DOHH2 (cell line): ENCODE data around the gene PITPNM3.

Experiments
- H3F3A ChIP-seq: fragments of 200-600 bp; sonication (generic), shearing (Covaris generic); 2 replicates; pipeline ENCODE4 v1.6.0; 2016; ENCODE audit warnings: antibody characterized with exemption, mild to moderate bottlenecking; ENCODE audit not compliant: control insufficient read depth, insufficient read depth
- H3K27ac ChIP-seq: fragments of 200-600 bp; sonication (generic); 2 replicates; pipeline ENCODE4 v1.5.1; 2014; ENCODE audit warnings: low read depth, mild to moderate bottlenecking, low read length, moderate library complexity
- H3K27me3 ChIP-seq: fragments of 200-600 bp; sonication (generic); 2 replicates; pipeline ENCODE4 v1.6.1; 2014; ENCODE audit warnings: mild to moderate bottlenecking, low read length, mixed read lengths; ENCODE audit not compliant: control insufficient read depth
- H3K36me3 ChIP-seq: fragments of 200-600 bp; sonication (generic); 2 replicates; pipeline ENCODE4 v1.6.1; 2014; ENCODE audit warnings: mild to moderate bottlenecking, low read length, moderate library complexity, mixed read lengths; ENCODE audit not compliant: control insufficient read depth
- H3K4me1 ChIP-seq: fragments of 200-600 bp; sonication (generic); 2 replicates; pipeline ENCODE4 v1.6.1; 2014; ENCODE audit warnings: mild to moderate bottlenecking, low read length, mixed read lengths; ENCODE audit not compliant: control insufficient read depth
- H3K4me2 ChIP-seq: fragments of 200-600 bp; sonication (generic); 2 replicates; pipeline ENCODE4 v1.6.0; 2014; ENCODE audit warnings: mild to moderate bottlenecking, low read length, moderate library complexity
- H3K4me3 ChIP-seq: fragments of 200-600 bp; sonication (generic); 2 replicates; pipeline ENCODE4 v1.5.1; 2014; ENCODE audit warnings: mild to moderate bottlenecking, low read length, mixed read lengths
- H3K79me2 ChIP-seq: fragments of 200-600 bp; sonication (generic); 2 replicates; pipeline ENCODE4 v1.6.1; 2014; ENCODE audit warnings: mild to moderate bottlenecking, low read length, mixed read lengths; ENCODE audit not compliant: control insufficient read depth
- H3K9me2 ChIP-seq: fragments of 200-600 bp; sonication (generic); replicated peaks from 2 replicates; pipeline ENCODE4 v1.6.1; 2014; ENCODE audit warnings: mild to moderate bottlenecking, low read length, mixed read lengths; ENCODE audit not compliant: control insufficient read depth
- H3K9me3 ChIP-seq: fragments of 200-600 bp; sonication (generic); 2 replicates; pipeline ENCODE4 v1.6.1; 2014; ENCODE audit warnings: antibody characterized with exemption, low read length, mixed read lengths; ENCODE audit not compliant: control insufficient read depth, insufficient read depth
- H4K20me1 ChIP-seq: fragments of 200-600 bp; sonication (generic); 2 replicates; pipeline ENCODE4 v1.6.0; 2014; ENCODE audit warnings: low read depth, mild to moderate bottlenecking, antibody characterized with exemption, low read length, moderate library complexity; ENCODE audit not compliant: control insufficient read depth, insufficient read depth
- CTCF ChIP-seq: fragments of 200-600 bp; sonication (generic); IDR thresholded peaks from one replicate; pipeline ENCODE4 v1.5.1; 2014; ENCODE audit warnings: antibody characterized with exemption, mild to moderate bottlenecking, low read depth, low read length; ENCODE audit not compliant: poor library complexity, severe bottlenecking
- EZH2phosphoT487 ChIP-seq: fragments of 200-600 bp; sonication (generic); IDR thresholded peaks from 2 replicates; pipeline ENCODE4 v1.6.1; 2017; ENCODE audit warnings: borderline replicate concordance, mild to moderate bottlenecking, antibody characterized with exemption, low read length, moderate library complexity, mixed read lengths

Gene PITPNM3

GRCh38 chr17:6480303-6480675 lies 76.1 kb downstream of the PITPNM3 start:
- TF ChIP-seq CTCF, result no peak
- TF ChIP-seq EZH2phosphoT487, result no peak

GRCh38 chr17:6479622-6480302 lies 76.6 kb downstream of the PITPNM3 start:
- no peaks in the 10 kb centered on the region for H3K9me3 ChIP-seq
- no peak overlapping the region for H3K4me3 ChIP-seq
- H3K4me1 ChIP-seq, result no peaks in the 10 kb centered on the region
- H3K79me2 ChIP-seq, result no peaks in the 10 kb centered on the region
- no peak overlapping the region for H3K4me2 ChIP-seq
- no peaks in the 10 kb centered on the region for H3K27me3 ChIP-seq
- no peaks in the 10 kb centered on the region for H3K9me2 ChIP-seq
- H3K27ac ChIP-seq, result no peak overlapping the region
- H3F3A ChIP-seq, result no peaks in the 10 kb centered on the region
- H3K36me3 ChIP-seq, result no peaks in the 10 kb centered on the region
- no peaks in the 10 kb centered on the region for H4K20me1 ChIP-seq
- no peak for TF ChIP-seq EZH2phosphoT487

More at GRCh38 chr17:6480303-6480675, 76.1 kb downstream of the PITPNM3 start:
- no peaks in the 10 kb centered on the region for H3K27me3 ChIP-seq
- H3K9me2 ChIP-seq, result no peaks in the 10 kb centered on the region
- H3K4me2 ChIP-seq, result no peak overlapping the region
- H3K79me2 ChIP-seq, result no peaks in the 10 kb centered on the region
- H3K27ac ChIP-seq, result no peak overlapping the region
- no peaks in the 10 kb centered on the region for H3K4me1 ChIP-seq
- H4K20me1 ChIP-seq, result no peaks in the 10 kb centered on the region
- no peaks in the 10 kb centered on the region for H3K36me3 ChIP-seq
- H3K4me3 ChIP-seq, result no peak overlapping the region
- no peaks in the 10 kb centered on the region for H3K9me3 ChIP-seq
- no peaks in the 10 kb centered on the region for H3F3A ChIP-seq

- Histone ChIP-seq H3K4me3 (no peak overlapping the region), H3K9me2 (no peaks in the 10 kb centered on the region), H3K79me2 (no peaks in the 10 kb centered on the region), H3K27ac (no peak overlapping the region), H3K36me3 (no peaks in the 10 kb centered on the region), H3F3A (no peaks in the 10 kb centered on the region), H3K27me3 (no peaks in the 10 kb centered on the region), H3K4me1 (no peaks in the 10 kb centered on the region), H4K20me1 (no peaks in the 10 kb centered on the region), H3K9me3 (no peaks in the 10 kb centered on the region), H3K4me2 (no peak overlapping the region)
- no peak for TF ChIP-seq CTCF
- no peak for TF ChIP-seq EZH2phosphoT487
Measured at GRCh38 chr17:6478486-6478885, 77.9 kb downstream of the PITPNM3 start.

GRCh38 chr17:6477831-6478383 lies 78.4 kb downstream of the PITPNM3 start:
- no peaks in the 10 kb centered on the region for H3K27me3 ChIP-seq
- no peaks in the 10 kb centered on the region for H3K36me3 ChIP-seq
- H4K20me1 ChIP-seq, result no peaks in the 10 kb centered on the region
- H3K4me1 ChIP-seq, result no peaks in the 10 kb centered on the region
- H3K4me2 ChIP-seq, result no peak overlapping the region
- H3K9me2 ChIP-seq, result no peaks in the 10 kb centered on the region
- TF ChIP-seq CTCF (no peak), EZH2phosphoT487 (no peak)
- H3K79me2 ChIP-seq, result no peaks in the 10 kb centered on the region
- no peak overlapping the region for H3K4me3 ChIP-seq
- H3K9me3 ChIP-seq, result no peaks in the 10 kb centered on the region
- H3F3A ChIP-seq, result no peaks in the 10 kb centered on the region
- no peak overlapping the region for H3K27ac ChIP-seq
